Astrocyte (in vitro differentiated cells and primary cell): ENCODE data around the gene CRISPLD2. TPM values are rescaled to one million over a fixed set of nuclear protein-coding genes. Genes with fewer than 3 reads are reported as not detected.

ENCODE experiments used
- DNase-seq: peaks from one replicate; pipeline ENCODE4 v3.0.0-alpha.2; 2010; ENCODE audit warnings: low read depth
- FAIRE-seq: peaks from 2 replicates; lab custom pipeline; 2011; peaks lifted over from hg19 to GRCh38; lab: Jason Lieb, UNC
- H2AFZ ChIP-seq: 2 replicates; pipeline ENCODE4 v1.6.0; 2012; ENCODE audit warnings: low read depth, low read length, inconsistent platforms
- H3K27ac ChIP-seq: 2 replicates; pipeline ENCODE4 v1.5.1; 2011; ENCODE audit warnings: low read depth, low read length, inconsistent platforms
- H3K27me3 ChIP-seq: 2 replicates; pipeline ENCODE4 v1.6.0; 2011; ENCODE audit warnings: low read length, inconsistent platforms; ENCODE audit not compliant: insufficient read depth
- H3K36me3 ChIP-seq: 2 replicates; pipeline ENCODE4 v1.5.1; 2011; ENCODE audit warnings: low read length, inconsistent platforms; ENCODE audit not compliant: insufficient read depth
- H3K4me1 ChIP-seq: 2 replicates; pipeline ENCODE4 v1.5.1; 2011; ENCODE audit warnings: low read length, inconsistent platforms; ENCODE audit not compliant: insufficient read depth
- H3K4me2 ChIP-seq: 2 replicates; pipeline ENCODE4 v1.6.0; 2012; ENCODE audit warnings: low read length, inconsistent platforms
- H3K4me3 ChIP-seq: 2 replicates; pipeline ENCODE4 v1.5.1; 2011; ENCODE audit warnings: low read depth, mild to moderate bottlenecking, low read length, inconsistent platforms; ENCODE audit not compliant: insufficient read depth
- H3K79me2 ChIP-seq: 2 replicates; pipeline ENCODE4 v1.6.0; 2012; ENCODE audit warnings: mild to moderate bottlenecking, low read length, inconsistent platforms; ENCODE audit not compliant: insufficient read depth
- H3K9ac ChIP-seq: 2 replicates; pipeline ENCODE4 v1.6.0; 2012; ENCODE audit warnings: mild to moderate bottlenecking, low read length, inconsistent platforms
- H3K9me3 ChIP-seq: 2 replicates; pipeline ENCODE4 v1.5.1; 2012; ENCODE audit warnings: low read depth, mild to moderate bottlenecking, low read length, inconsistent platforms; ENCODE audit not compliant: insufficient read depth
- H4K20me1 ChIP-seq: 2 replicates; pipeline ENCODE4 v1.6.0; 2012; ENCODE audit warnings: low read length, inconsistent platforms; ENCODE audit not compliant: insufficient read depth
- H3K27ac Mint-ChIP-seq: one replicate; pipeline ENCODE4 v1.8.0; 2021; ENCODE audit warnings: mild to moderate bottlenecking, mixed read lengths; ENCODE audit not compliant: unreplicated experiment
- H3K27me3 Mint-ChIP-seq: one replicate; pipeline ENCODE4 v1.8.0; 2021; ENCODE audit warnings: low read depth, mixed read lengths; ENCODE audit not compliant: unreplicated experiment
- H3K36me3 Mint-ChIP-seq: one replicate; pipeline ENCODE4 v1.8.0; 2021; ENCODE audit warnings: low read depth, mixed read lengths; ENCODE audit not compliant: unreplicated experiment
- H3K4me1 Mint-ChIP-seq: one replicate; pipeline ENCODE4 v1.8.0; 2021; ENCODE audit warnings: low read depth, mixed read lengths; ENCODE audit not compliant: unreplicated experiment
- H3K4me3 Mint-ChIP-seq: one replicate; pipeline ENCODE4 v1.8.0; 2021; ENCODE audit warnings: mild to moderate bottlenecking, moderate library complexity, mixed read lengths; ENCODE audit not compliant: unreplicated experiment
- H3K9me3 Mint-ChIP-seq: one replicate; pipeline ENCODE4 v1.8.0; 2021; ENCODE audit warnings: mild to moderate bottlenecking, mixed read lengths; ENCODE audit not compliant: unreplicated experiment
- EZH2 ChIP-seq: IDR thresholded peaks from 2 replicates; pipeline ENCODE4 v1.6.1; 2012; ENCODE audit warnings: mild to moderate bottlenecking, low read length, inconsistent platforms; ENCODE audit not compliant: insufficient read depth
- total RNA-seq: library from RNA; stranded (reverse); gene quantifications from 2 replicates; pipeline ENCODE4 v1.2.1, GENCODE V29; 2021
- TF ChIP-seq, protein P1 (sequence below): IDR thresholded peaks from 2 replicates; pipeline ENCODE4 v1.5.1; 2011; ENCODE audit warnings: low read depth, mild to moderate bottlenecking, inconsistent platforms, low read length, moderate library complexity; ENCODE audit not compliant: insufficient read depth

Gene CRISPLD2
- total RNA-seq, 1 donor from 2014 or later = 1.8 TPM

DNA sequence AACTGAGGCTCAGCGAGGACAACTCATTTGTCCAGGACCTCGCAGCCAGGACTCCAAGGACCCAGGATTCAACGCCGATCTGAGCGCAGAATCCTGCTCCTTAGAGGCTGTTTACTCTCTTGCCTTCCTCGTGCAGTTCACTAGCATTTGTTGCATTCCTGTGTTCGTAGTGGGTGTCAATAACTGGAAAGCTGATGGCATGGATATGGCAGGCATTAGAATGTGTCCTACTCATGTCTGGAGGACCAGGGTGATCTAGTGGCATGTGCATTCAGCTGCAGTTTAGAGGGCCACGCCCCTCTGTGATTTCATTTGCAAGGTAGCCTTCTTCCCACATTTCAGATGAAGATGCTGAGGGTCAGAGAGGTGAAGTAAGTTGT is 510 bp downstream of the CRISPLD2 start:
- FAIRE-seq = peak; percentile 63
- no peaks in the 10 kb centered on the region for H3K36me3 ChIP-seq

GRCh38 chr16:84820771-84821170 is 986 bp downstream of the CRISPLD2 start:
- TF ChIP-seq EZH2 = no peak
- TF ChIP-seq, protein P1, sequence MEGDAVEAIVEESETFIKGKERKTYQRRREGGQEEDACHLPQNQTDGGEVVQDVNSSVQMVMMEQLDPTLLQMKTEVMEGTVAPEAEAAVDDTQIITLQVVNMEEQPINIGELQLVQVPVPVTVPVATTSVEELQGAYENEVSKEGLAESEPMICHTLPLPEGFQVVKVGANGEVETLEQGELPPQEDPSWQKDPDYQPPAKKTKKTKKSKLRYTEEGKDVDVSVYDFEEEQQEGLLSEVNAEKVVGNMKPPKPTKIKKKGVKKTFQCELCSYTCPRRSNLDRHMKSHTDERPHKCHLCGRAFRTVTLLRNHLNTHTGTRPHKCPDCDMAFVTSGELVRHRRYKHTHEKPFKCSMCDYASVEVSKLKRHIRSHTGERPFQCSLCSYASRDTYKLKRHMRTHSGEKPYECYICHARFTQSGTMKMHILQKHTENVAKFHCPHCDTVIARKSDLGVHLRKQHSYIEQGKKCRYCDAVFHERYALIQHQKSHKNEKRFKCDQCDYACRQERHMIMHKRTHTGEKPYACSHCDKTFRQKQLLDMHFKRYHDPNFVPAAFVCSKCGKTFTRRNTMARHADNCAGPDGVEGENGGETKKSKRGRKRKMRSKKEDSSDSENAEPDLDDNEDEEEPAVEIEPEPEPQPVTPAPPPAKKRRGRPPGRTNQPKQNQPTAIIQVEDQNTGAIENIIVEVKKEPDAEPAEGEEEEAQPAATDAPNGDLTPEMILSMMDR = no peak
- no peaks in the 10 kb centered on the region for H3K9me3 ChIP-seq
- peaks cover 2% of the 10 kb centered on the region for H3K27me3 ChIP-seq
- peak overlapping the region; percentile 71 for H3K4me3 ChIP-seq
- peaks cover 2% of the 10 kb centered on the region for H3K36me3 Mint-ChIP-seq
- peak overlapping the region; percentile 68 for H3K9ac ChIP-seq
- FAIRE-seq (no peak), DNase-seq (no peak)
- peaks cover 4% of the 10 kb centered on the region for H3K9me3 Mint-ChIP-seq
- H3K27ac Mint-ChIP-seq = no peak overlapping the region
- H3K4me2 ChIP-seq = peak overlapping the region; percentile 97
- no peaks in the 10 kb centered on the region for H3K36me3 ChIP-seq
- no peak overlapping the region for H2AFZ ChIP-seq
- peak overlapping the region; percentile 79 for H3K4me3 Mint-ChIP-seq
- peaks cover 29% of the 10 kb centered on the region for H3K79me2 ChIP-seq
- H4K20me1 ChIP-seq = peaks cover 18% of the 10 kb centered on the region
- H3K4me1 ChIP-seq = peaks cover 14% of the 10 kb centered on the region
- H3K4me1 Mint-ChIP-seq = peaks cover 9% of the 10 kb centered on the region
- H3K27ac ChIP-seq = no peak overlapping the region
- H3K27me3 Mint-ChIP-seq = peaks cover 77% of the 10 kb centered on the region

More for the DNA sequence above, 510 bp downstream of the CRISPLD2 start:
- Mint-ChIP-seq H3K4me1 (peaks cover 9% of the 10 kb centered on the region), H3K9me3 (peaks cover 4% of the 10 kb centered on the region), H3K4me3 (peak overlapping the region; percentile 79), H3K27ac (no peak overlapping the region), H3K36me3 (peaks cover 2% of the 10 kb centered on the region), H3K27me3 (peaks cover 80% of the 10 kb centered on the region)
- peak overlapping the region; percentile 68 for H3K9ac ChIP-seq
- TF ChIP-seq, protein P1 = no peak
- no peak for TF ChIP-seq EZH2
- peak overlapping the region; percentile 71 for H3K4me3 ChIP-seq
- H4K20me1 ChIP-seq = peaks cover 18% of the 10 kb centered on the region
- H3K27ac ChIP-seq = no peak overlapping the region
- H3K9me3 ChIP-seq = no peaks in the 10 kb centered on the region
- peak overlapping the region; percentile 48 for H2AFZ ChIP-seq
- H3K27me3 ChIP-seq = peaks cover 2% of the 10 kb centered on the region
- peak overlapping the region; percentile 97 for H3K4me2 ChIP-seq
- H3K4me1 ChIP-seq = peaks cover 14% of the 10 kb centered on the region
- peaks cover 29% of the 10 kb centered on the region for H3K79me2 ChIP-seq
- no peak for DNase-seq

DNA sequence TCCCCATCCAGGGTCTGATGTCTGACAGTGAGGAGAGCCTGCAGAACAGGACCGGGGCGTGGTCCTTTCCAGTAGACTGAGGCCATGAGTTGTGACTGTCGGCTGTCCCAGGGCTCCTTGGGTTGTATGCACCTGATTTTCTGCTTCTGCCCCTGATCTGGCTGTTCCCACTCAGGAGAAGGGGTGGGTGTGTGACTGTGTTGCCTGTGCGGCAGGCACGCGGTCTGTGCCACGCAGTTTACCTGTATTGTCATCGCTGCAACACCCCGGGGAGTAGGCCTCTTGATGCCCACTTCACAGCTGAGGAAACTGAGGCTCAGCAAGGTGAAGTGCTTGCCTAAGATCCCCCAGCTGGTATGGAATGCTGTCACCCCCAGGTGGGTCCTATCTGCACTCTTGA is 1.4 kb downstream of the CRISPLD2 start:
- FAIRE-seq = no peak
- Mint-ChIP-seq H3K4me3 (no peak overlapping the region), H3K27me3 (peaks cover 74% of the 10 kb centered on the region)

More for the DNA sequence above, 1.4 kb downstream of the CRISPLD2 start:
- peaks cover 29% of the 10 kb centered on the region for H3K79me2 ChIP-seq
- no peak for DNase-seq
- Mint-ChIP-seq H3K27ac (no peak overlapping the region), H3K4me1 (peaks cover 9% of the 10 kb centered on the region), H3K9me3 (peaks cover 4% of the 10 kb centered on the region), H3K36me3 (peaks cover 2% of the 10 kb centered on the region)
- H3K4me2 ChIP-seq = peak overlapping the region; percentile 97
- no peaks in the 10 kb centered on the region for H3K9me3 ChIP-seq
- peaks cover 18% of the 10 kb centered on the region for H4K20me1 ChIP-seq
- H3K9ac ChIP-seq = peak overlapping the region; percentile 68
- no peak overlapping the region for H3K27ac ChIP-seq
- H3K36me3 ChIP-seq = no peaks in the 10 kb centered on the region
- peaks cover 2% of the 10 kb centered on the region for H3K27me3 ChIP-seq
- no peak for TF ChIP-seq EZH2
- TF ChIP-seq, protein P1 = no peak
- H3K4me1 ChIP-seq = peaks cover 14% of the 10 kb centered on the region
- peak overlapping the region; percentile 71 for H3K4me3 ChIP-seq
- no peak overlapping the region for H2AFZ ChIP-seq
